Fibroblast of mammary gland (primary cell): ENCODE measurements around the gene TSC22D1.
"Not testable (repeated sequence)": the region's sequence is repeated elsewhere in the genome, so short reads cannot be mapped to it uniquely, and the experiment has no call there.

Source experiments
- DNase-seq: peaks from one replicate; pipeline ENCODE4 v3.0.0-alpha.2; 2010; ENCODE audit warnings: low read depth
- H3K4me3 ChIP-seq: 2 replicates; pipeline ENCODE4 v1.5.1; 2011; ENCODE audit warnings: low read depth, mild to moderate bottlenecking, low read length, moderate library complexity; ENCODE audit not compliant: control insufficient read depth
- CTCF ChIP-seq: conservative IDR thresholded peaks from 2 replicates; pipeline ENCODE4 v1.5.1; 2011; ENCODE audit warnings: low read depth, low read length, inconsistent platforms; ENCODE audit not compliant: control insufficient read depth, insufficient read depth

Gene TSC22D1

GRCh38 chr13:44609137-44609536 lies 33.0 kb upstream of the TSC22D1 start:
- no peak for DNase-seq
- H3K4me3 ChIP-seq = no peak overlapping the region
- no peak for TF ChIP-seq CTCF

- no peak for DNase-seq
- TF ChIP-seq CTCF = no peak
Measured at GRCh38 chr13:44605721-44606120, 29.6 kb upstream of the TSC22D1 start.

GRCh38 chr13:44605275-44605674 lies 29.1 kb upstream of the TSC22D1 start:
- no peak overlapping the region for H3K4me3 ChIP-seq
- TF ChIP-seq CTCF = no peak
- DNase-seq = peak; percentile 18

More at GRCh38 chr13:44605721-44606120, 29.6 kb upstream of the TSC22D1 start:
- no peak overlapping the region for H3K4me3 ChIP-seq

GRCh38 chr13:44601586-44601985 lies 25.5 kb upstream of the TSC22D1 start:
- no peak for DNase-seq
- TF ChIP-seq CTCF = no peak
- H3K4me3 ChIP-seq = no peak overlapping the region

- H3K4me3 ChIP-seq, DNase-seq: not testable (repeated sequence)
Measured at GRCh38 chr13:44593861-44594592, 17.9 kb upstream of the TSC22D1 start.

- no peak for TF ChIP-seq CTCF
- no peak for DNase-seq
- no peak overlapping the region for H3K4me3 ChIP-seq
Measured at GRCh38 chr13:44592216-44592847, 16.2 kb upstream of the TSC22D1 start.

GRCh38 chr13:44591316-44591715 lies 15.2 kb upstream of the TSC22D1 start:
- no peak for TF ChIP-seq CTCF

More at GRCh38 chr13:44591316-44591715, 15.2 kb upstream of the TSC22D1 start:
- DNase-seq = no peak
- no peak overlapping the region for H3K4me3 ChIP-seq
